GM04504 (cell line): ENCODE data around the gene CXCR5.

Experiments used
- DNase-seq: peaks from one replicate; pipeline ENCODE4 v3.0.0-alpha.2; 2012; ENCODE audit warnings: low read depth

The CXCR5 gene

DNA sequence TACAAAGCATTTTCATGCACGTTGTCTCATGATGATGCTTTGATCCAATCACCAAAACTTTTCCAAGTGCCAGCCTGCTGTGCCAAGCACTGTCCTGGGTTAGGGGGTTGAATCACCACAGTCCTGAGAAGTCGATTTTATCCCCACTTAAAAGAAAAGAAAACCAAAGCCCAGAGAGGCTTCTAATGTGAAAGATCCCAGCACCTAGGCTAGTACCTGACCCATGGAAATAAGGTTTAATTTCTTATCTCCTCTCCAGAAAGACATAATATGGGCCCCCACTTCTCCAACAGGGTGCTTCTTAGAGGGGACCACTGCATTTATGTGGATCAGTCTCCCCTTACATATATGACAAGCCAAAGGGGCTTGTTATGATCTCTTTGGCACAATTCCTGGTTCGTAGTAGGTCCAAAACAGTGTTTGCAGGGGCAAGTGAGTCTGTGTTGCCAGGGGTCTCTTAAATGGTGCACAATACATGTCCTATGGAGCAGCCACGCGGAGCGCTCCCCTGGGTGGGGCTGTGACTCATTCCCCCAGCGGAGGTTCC lies 43.9 kb downstream of the CXCR5 start:
- no peak for DNase-seq

- DNase-seq, result peak; percentile 92
These were observed 44.6 kb downstream of the CXCR5 start for GRCh38 chr11:118928101-118928869.

DNA sequence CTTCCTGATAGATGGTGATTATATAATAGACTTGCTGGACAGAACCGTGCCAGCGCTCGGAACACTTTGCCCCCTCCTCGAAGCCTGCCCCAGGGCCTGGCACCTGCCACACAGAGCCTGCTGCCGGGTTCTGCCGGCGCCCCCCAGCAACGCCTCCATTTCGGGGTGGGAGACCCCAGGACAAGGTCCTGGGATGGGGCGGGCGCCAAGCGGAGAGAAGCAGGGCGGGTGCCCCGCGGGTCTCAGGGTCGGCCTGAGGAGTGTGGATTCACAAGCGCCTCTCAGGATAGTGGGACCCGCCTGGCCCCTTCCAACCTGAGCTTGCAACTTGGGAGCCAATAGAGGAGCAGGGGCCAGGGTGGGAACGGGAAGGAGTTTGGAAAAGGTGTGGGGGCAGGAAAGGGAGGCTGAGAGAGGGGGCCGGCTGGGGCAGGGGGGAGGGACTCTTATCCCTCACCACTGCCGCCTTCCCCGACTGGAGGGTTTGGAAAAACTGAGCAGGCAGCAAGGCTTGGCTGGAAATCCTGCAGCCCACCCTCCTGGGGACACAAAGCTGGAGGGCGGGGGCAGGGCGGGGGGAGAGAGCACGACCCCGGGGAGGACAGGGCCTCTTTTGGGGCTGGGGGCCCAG lies 45.3 kb downstream of the CXCR5 start:
- DNase-seq, result no peak

DNA sequence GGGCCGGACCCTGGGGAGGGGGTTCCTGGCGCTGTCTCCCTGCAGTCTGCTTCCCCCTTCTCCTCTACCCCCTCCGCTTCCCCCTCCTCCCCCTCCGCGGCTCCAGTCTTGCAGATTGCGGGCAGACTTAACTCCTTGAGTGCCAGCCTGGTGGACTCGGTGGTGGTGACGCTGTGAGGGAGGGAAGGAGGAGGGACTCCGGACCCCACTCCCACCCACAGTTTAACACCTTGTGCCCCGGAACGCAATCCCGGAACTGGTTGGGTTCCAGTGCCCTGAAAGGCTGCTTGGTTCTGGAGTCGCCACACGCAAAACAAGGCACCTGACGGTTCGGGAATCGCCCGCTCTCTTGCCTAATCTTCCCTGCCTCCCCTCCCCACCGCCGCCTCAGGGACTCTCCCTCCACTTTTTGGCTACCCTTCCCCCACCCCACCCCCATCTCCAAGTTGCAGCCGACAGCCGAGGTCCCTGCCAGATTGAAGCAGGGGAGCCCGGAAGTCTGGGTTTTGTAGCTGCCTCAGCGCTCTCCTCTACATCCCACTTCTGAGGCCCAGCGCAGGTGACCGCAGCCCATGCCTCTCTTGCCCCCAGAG lies 45.9 kb downstream of the CXCR5 start:
- no peak for DNase-seq

GRCh38 chr11:118930094-118930712 lies 46.5 kb downstream of the CXCR5 start:
- no peak for DNase-seq

DNA sequence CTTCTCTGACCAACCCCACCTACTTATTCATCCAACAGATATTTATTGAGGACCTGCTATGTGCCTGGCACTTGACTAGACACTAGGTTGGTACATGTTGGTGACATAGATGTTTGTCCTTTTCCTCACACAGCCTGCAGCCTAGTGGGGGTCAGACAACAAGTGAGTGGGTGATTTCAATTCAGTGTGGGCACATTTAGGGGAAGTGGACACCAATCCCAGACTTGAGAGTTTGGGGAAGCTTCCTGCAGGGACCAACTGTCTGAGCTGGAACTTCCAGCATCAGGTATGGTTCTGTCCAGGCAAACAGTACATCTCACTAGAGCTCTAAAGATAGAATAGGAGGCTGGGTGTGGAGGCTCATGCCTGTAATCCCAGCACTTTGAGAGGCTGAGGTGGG lies 47.9 kb downstream of the CXCR5 start:
- no peak for DNase-seq

DNA sequence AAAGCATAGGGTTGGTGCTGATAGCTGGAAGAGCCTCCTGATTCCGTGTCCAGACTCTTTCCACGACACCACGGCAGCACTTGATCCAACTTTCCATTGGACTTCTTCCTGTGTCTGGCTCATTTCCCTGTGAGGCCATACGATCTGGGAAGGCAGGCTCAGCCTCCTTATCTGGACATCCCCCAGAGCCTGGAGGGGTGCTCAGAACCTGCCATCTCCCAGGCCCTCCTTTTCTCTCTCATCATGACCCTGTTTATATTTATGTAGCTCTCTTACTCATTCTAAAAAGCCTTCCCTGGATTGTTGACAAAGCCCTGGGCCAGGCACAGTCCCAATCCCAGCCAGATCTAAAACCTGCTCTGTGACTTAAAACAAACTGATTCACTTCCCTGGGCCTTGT lies 49.8 kb downstream of the CXCR5 start:
- DNase-seq, result no peak

- DNase-seq, result no peak
These were observed 51.7 kb downstream of the CXCR5 start for GRCh38 chr11:118935376-118935775.

DNA sequence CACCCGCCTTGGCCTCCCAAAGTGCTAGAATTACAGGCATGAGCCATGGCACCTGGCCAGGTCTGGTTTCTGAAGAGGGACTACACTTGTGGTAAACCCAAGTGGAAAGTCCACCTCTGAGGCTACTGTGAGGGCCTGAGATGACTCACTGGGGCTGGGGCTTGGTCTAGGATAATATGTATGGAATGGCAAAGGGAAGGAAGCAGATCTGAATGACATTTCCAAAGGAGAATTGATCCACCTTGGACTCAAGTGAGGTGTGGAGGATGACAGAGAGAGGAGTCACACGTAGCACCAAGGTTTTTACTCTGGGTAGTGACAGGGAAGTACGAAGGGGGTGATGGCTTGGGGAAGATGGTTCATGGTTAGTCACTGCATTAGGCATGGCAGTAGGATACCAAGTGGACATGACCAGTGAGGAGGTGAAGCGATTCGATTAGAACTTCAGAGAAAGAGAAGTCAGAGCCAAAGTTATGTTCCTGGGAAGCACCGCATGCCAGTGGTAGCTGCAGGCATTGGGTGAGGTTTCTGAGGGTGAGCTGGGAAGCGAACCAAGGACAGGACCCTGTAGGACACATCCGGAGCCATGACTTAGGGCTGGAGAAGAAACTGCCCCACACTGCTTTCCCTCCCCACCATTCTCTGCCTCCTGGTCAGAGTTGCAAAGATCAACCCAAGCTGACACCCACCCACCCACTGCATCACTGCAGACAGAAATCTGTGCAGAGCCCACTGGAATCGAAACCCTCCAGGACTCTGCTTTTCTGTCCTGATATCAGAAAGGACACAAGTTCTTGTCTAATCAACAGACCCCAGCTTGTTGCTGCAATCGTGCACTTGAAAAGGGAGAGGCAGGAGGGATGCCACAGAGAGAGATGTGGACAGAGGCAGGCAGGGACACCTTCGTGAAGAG lies 55.1 kb downstream of the CXCR5 start:
- DNase-seq, result no peak

DNA sequence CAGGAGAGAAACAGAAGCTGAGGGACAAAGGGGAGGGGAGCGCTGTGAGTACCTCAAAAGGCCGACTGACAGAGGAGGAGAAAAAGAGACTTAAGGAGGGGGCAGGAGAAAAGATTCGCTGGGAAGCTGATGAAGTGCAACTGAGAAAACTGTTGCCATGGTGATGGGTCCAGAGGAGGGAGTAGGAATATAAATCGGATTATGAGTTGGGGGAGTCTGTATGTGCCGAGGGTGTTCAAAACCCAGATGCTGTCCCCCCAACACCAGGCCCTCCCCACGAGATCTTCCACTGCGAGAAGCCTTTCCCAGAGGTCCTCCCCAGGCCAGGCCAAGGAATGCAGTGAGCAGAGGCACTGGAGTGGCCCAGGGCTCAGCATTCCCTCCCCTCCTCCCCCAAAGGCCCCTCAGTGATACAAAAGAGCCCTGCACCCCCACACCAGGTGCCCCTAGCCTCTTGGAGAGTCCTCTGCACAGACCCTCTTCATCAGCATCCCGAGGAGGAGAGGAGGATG lies 55.8 kb downstream of the CXCR5 start:
- DNase-seq, result no peak

GRCh38 chr11:118939953-118940598 lies 56.4 kb downstream of the CXCR5 start:
- no peak for DNase-seq

DNA sequence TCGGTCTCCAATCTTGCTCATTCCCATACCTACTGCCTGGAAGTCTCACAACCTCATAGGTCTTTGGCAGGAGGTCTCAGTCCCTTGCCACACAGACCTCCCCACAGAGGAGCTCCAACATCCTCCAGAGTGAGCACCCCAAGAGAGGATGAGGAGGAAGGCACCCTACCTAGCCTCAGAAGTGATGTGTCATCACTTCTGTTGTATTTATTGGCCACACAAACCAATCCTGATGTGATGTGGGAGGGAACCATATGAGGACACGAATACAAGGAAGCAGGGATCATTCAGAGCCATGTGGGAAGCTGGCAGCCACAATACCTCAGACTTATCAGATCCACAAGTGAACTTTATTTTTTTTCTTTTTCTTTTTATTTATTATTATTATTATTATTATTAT lies 63.4 kb downstream of the CXCR5 start:
- no peak for DNase-seq
